Lower leg skin (tissue), 4 donors: Measurements from ENCODE around the gene SLC35B4. TPM values are rescaled to one million over a fixed set of nuclear protein-coding genes. Genes with fewer than 3 reads are reported as not detected.

ENCODE experiments used
- DNase-seq, 2 donors: peaks; one replicate each; pipeline ENCODE4 v3.0.0-alpha.2; 2019; ENCODE audit warnings: low spot score in 2 of 2
- H3K4me3 ChIP-seq: fragments of 200-600 bp; sonication (generic); 2 replicates; pipeline ENCODE4 v1.5.1; 2017; ENCODE audit warnings: mild to moderate bottlenecking, low read depth; ENCODE audit not compliant: poor library complexity, severe bottlenecking
- POLR2A ChIP-seq, 2 donors: fragments of 450-650 bp; IDR thresholded peaks; one replicate each; pipeline ENCODE4 v1.6.1; 2016 to 2017; ENCODE audit warnings: antibody characterized with exemption in 2 of 2, mild to moderate bottlenecking in 1 of 2, moderate library complexity in 1 of 2
- WGBS, 2 donors: methylation state at CpG; one replicate each; pipeline ENCODE4 v1.1.5; 2018; 5-methylcytosine and 5-hydroxymethylcytosine counted together
- intact Hi-C: fragments of 100-400 bp; cut with DNase I; formaldehyde crosslinking; loops from one replicate; pipeline ENCODE4 v1.15.0; 2023; ENCODE audit warnings: low total_unique reads
- total RNA-seq, 4 donors: library from RNA; depleted of rRNA; stranded (reverse); fragments of >200 nt; gene quantifications; one replicate each; pipeline ENCODE4 v1.1.0, GENCODE V29; 2016
- TF ChIP-seq, protein P1 (sequence below), 3 donors: fragments of 450-650 bp; IDR thresholded peaks; one replicate each; pipeline ENCODE4 v1.5.1; 2016; ENCODE audit warnings: antibody characterized with exemption in 3 of 3, mild to moderate bottlenecking in 3 of 3, moderate library complexity in 2 of 3

The SLC35B4 gene
- total RNA-seq, 4 donors from 2014 or later, result 2.1 to 5.8 (median 2.9) TPM

DNA sequence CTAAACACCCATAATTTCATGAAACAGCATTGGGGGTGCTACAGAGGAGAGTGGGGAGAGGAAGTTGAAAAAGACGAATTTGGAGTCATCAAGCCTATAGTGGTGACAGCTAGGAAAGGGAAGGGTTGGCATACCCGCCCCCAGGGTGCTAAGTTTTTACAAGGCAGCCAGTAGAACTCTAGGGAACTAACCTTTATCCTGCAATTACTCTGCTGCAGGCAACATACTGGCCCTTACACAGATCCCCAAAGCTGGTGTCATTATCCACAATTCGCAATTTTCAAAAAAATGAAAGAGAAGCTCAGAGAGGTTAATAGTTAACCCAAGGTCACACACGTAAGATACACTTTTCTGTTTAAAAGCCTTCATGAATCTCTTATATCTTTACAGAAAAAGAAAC, 14.2 kb upstream of the SLC35B4 start:
- TF ChIP-seq, protein P1, sequence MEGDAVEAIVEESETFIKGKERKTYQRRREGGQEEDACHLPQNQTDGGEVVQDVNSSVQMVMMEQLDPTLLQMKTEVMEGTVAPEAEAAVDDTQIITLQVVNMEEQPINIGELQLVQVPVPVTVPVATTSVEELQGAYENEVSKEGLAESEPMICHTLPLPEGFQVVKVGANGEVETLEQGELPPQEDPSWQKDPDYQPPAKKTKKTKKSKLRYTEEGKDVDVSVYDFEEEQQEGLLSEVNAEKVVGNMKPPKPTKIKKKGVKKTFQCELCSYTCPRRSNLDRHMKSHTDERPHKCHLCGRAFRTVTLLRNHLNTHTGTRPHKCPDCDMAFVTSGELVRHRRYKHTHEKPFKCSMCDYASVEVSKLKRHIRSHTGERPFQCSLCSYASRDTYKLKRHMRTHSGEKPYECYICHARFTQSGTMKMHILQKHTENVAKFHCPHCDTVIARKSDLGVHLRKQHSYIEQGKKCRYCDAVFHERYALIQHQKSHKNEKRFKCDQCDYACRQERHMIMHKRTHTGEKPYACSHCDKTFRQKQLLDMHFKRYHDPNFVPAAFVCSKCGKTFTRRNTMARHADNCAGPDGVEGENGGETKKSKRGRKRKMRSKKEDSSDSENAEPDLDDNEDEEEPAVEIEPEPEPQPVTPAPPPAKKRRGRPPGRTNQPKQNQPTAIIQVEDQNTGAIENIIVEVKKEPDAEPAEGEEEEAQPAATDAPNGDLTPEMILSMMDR (IDR thresholded peaks at IDR 0.05), result no peak
- TF ChIP-seq POLR2A (IDR thresholded peaks at IDR 0.05), result no peak
- no peak overlapping the region for H3K4me3 ChIP-seq
- intact Hi-C loops, result no loop called here
- 67 to 71% methylated on average over 4 of the region's 4 CpGs for WGBS, 2 donors
- DNase-seq, result no peak

DNA sequence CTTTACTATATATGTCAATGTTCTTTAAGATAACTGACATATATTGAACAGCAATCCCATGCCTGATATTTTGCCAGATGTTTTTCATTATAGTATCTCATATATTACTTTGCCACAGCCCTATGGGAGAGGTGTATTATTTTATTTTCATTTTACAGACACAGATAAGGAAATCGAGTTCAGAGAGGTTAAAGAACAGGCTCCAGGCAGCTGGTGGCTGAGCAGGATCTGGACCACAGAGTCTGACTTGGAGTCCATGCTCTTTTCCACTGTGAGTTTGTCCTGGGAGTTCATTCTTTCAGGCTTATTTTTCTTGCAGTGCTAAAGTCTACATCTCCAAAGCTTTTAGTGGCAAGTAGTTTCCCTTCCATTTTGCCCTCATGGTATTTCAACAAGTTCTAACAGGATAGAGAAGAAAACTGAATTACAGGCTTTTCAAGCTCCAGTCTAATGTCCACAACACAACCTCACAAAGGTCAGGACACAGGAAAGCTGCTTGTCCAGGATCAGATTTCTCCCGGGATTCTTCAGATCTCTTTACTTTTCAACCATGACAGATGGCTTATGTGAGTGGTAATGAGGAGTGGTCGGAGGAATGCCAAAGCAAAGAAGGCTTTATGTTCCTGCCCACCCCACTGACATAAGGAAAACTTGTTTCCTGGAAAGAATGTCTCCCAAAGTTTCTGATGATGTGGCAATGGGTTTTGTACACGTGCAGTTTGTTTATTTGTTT, 13.1 kb upstream of the SLC35B4 start:
- 34 to 45% methylated on average over 4 of the region's 4 CpGs for WGBS, 2 donors
- H3K4me3 ChIP-seq, result no peak overlapping the region
- intact Hi-C loops, result no loop called here
- no peak for DNase-seq
- no peak for TF ChIP-seq POLR2A (IDR thresholded peaks at IDR 0.05)
- TF ChIP-seq, protein P1 (IDR thresholded peaks at IDR 0.05), result no peak

DNA sequence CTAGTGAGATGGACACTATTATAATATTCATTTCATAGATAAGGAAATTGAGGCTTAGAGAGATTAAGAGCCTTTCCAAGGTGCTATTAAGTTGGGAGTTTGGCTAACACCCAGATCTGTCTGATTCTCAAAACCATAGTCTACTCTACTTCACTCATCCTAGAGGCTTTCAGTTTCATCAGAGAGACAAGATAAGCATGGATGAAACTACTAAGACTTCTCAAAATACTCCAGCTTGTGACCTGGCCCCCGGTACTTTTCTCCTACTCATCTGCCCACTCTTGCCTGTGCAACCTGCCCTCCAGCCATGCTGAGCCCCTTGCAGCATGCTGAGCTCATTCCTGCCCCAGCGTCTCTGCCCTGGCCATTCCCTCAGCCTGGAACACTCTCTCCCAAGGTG, 12.2 kb upstream of the SLC35B4 start:
- 38 to 52% methylated on average over 2 of the region's 2 CpGs for WGBS, 2 donors
- H3K4me3 ChIP-seq, result no peak overlapping the region
- intact Hi-C loops, result no loop called here
- DNase-seq, result no peak
- TF ChIP-seq POLR2A (IDR thresholded peaks at IDR 0.05), result no peak
- TF ChIP-seq, protein P1 (IDR thresholded peaks at IDR 0.05), result no peak

DNA sequence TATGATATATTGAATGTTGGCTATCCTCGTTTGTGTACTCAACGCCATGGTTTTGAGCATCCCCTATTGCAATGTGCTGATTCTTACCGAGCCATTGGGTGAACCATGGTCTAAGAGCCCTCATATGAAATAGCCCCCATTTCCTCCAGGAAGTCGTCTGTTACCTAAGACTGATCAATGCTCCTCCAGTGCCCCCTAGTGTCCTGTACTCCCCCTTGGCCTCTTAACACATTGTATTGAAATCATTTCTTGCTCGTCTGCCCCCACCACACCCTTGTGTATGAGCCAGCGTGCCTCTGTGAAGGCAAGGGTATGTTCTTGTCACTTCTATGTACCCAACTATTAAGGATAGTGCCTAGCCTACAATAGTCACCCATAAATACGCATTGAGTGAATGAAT, 11.2 kb upstream of the SLC35B4 start:
- intact Hi-C loops, result no loop called here
- no peak for TF ChIP-seq POLR2A (IDR thresholded peaks at IDR 0.05)
- TF ChIP-seq, protein P1 (IDR thresholded peaks at IDR 0.05), result no peak
- no peak overlapping the region for H3K4me3 ChIP-seq
- 36 to 38% methylated on average over 7 of the region's 7 CpGs for WGBS, 2 donors
- DNase-seq, result no peak

DNA sequence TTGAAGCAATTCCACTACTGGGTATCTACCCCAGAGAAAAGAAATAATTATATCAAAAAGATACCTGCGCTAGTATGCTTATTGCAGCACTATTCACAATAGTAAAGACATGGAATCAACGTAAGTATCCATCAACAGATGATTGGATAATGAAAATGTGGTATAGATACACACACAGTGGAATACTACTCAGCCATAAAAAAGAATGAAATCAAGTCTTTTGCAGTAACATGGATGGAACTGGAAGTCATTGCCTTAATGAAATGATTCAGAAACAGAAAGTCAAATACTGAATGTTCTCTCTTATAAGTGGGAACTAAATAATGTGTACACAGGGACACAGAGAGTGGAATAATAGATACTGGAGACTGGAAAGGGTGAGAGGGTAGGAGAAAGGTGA, 7.4 kb upstream of the SLC35B4 start:
- WGBS, 2 donors, result 88% methylated on average over 2 of the region's 2 CpGs
- intact Hi-C loops, result no loop called here
- DNase-seq, result no peak
- H3K4me3 ChIP-seq, result no peak overlapping the region
- TF ChIP-seq POLR2A (IDR thresholded peaks at IDR 0.05), result no peak
- TF ChIP-seq, protein P1 (IDR thresholded peaks at IDR 0.05), result no peak

DNA sequence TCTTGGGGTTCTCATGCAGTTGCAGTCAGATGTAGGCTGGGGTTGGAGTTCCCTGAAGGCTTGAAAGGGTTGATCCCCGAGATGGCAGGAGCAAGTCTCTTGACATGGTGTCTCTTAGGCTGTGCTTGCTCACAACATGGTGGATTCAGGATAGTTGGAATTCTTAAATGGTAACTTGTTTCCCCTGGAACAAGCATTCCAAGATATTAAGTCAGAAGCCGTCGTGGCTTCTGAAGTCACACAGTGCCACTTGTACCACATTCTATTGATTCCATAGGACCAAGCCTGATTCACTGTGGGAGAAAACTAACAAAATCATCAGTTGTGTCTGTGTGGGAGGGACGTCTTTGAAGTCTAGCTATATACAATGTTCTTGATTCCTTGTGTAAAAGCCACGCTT, 3.5 kb upstream of the SLC35B4 start:
- DNase-seq, result no peak
- intact Hi-C loops, result no loop called here
- H3K4me3 ChIP-seq, result no peak overlapping the region
- WGBS, 2 donors, result 76 to 81% methylated on average over 5 of the region's 5 CpGs
- no peak for TF ChIP-seq POLR2A (IDR thresholded peaks at IDR 0.05)
- TF ChIP-seq, protein P1 (IDR thresholded peaks at IDR 0.05), result no peak
